Measurements from ENCODE around the gene SIX5.

The SIX5 gene

DNA sequence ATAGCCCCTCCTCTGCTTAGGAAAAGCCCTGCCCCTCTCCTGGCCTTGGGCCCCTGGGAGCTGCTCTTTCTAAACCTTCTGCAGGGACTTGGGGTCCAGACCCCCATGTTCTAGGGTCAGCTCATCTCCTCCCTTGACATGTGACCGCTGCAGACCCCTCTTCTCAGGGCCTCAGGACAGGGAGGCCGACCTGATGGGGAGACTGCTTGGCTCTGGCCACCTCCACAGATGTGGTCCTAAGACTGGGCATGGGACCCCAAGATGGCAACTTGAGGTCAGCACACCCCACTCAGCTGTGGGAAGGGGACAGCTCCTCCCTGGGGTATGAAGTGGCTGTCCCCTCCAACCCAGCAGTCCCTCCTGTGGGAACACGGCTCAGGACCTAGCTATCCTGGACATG, 3.9 kb upstream of the SIX5 start:
- Histone ChIP-seq H4K20me1 (ENCODE audit: insufficient read depth) (no peaks in the 10 kb centered on the region), H3K27ac (no peak overlapping the region), H3K79me2 (ENCODE audit: insufficient read depth, low read depth) (no peaks in the 10 kb centered on the region), H3K36me3 (ENCODE audit: insufficient read depth) (no peaks in the 10 kb centered on the region), H2AFZ (ENCODE audit: low read depth) (no peak overlapping the region), H3K4me2 (no peak overlapping the region), H3K9ac (no peak overlapping the region), H3K4me3 (IDR thresholded peaks at IDR 0.05; ENCODE audit: insufficient read depth, low read depth, low read length) (no peak overlapping the region), H3K4me1 (ENCODE audit: low read depth, poor library complexity, severe bottlenecking) (peaks cover 12% of the 10 kb centered on the region), H3K27me3 (ENCODE audit: insufficient read depth, low read depth) (no peaks in the 10 kb centered on the region)
- TF ChIP-seq, protein P1, sequence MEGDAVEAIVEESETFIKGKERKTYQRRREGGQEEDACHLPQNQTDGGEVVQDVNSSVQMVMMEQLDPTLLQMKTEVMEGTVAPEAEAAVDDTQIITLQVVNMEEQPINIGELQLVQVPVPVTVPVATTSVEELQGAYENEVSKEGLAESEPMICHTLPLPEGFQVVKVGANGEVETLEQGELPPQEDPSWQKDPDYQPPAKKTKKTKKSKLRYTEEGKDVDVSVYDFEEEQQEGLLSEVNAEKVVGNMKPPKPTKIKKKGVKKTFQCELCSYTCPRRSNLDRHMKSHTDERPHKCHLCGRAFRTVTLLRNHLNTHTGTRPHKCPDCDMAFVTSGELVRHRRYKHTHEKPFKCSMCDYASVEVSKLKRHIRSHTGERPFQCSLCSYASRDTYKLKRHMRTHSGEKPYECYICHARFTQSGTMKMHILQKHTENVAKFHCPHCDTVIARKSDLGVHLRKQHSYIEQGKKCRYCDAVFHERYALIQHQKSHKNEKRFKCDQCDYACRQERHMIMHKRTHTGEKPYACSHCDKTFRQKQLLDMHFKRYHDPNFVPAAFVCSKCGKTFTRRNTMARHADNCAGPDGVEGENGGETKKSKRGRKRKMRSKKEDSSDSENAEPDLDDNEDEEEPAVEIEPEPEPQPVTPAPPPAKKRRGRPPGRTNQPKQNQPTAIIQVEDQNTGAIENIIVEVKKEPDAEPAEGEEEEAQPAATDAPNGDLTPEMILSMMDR (conservative IDR thresholded peaks at IDR 0.05; ENCODE audit: low read depth, low read length): no peak

DNA sequence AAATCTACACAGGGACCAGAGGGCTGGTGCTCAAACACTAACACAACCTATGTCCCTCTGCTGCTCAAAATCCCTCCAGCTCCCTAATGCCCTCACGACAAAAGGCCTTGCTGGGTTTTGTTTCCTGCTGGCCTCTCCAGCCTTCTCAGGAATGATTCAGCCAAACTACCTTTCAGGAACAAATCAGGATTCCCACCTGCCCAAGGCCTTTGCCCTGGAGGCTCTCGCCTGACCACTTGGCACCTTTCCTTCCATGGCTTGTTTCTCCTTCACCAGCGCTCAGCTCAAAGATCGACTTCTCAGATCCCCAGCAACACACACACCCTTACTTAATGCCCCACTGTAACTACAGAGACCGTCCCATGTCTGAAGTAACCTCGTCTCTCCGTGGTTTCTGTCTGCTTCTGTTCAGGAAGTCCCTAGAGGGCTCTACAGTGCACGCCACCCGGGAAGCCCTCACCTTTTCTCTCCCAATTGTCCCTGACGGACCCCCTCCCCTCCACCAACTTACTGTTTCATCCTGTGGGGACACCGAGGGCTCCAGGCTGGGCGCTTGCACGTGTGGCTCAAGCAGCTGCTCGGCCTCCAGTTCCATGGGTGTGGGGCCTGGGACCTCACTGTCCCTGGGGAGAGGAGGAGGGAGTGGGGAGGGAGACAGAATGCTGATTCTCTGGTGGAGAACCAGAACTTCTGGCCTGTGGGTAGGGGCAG, 3.2 kb upstream of the SIX5 start:
- TF ChIP-seq, protein P1 (conservative IDR thresholded peaks at IDR 0.05; ENCODE audit: low read depth, low read length): no peak
- no peak overlapping the region for H3K27ac ChIP-seq
- H4K20me1 ChIP-seq (ENCODE audit: insufficient read depth): no peaks in the 10 kb centered on the region
- no peaks in the 10 kb centered on the region for H3K79me2 ChIP-seq (ENCODE audit: insufficient read depth, low read depth)
- no peak overlapping the region for H2AFZ ChIP-seq (ENCODE audit: low read depth)
- no peaks in the 10 kb centered on the region for H3K36me3 ChIP-seq (ENCODE audit: insufficient read depth)
- H3K27me3 ChIP-seq (ENCODE audit: insufficient read depth, low read depth): peaks cover 5% of the 10 kb centered on the region
- H3K4me2 ChIP-seq: no peak overlapping the region
- no peak overlapping the region for H3K9ac ChIP-seq
- H3K4me1 ChIP-seq (ENCODE audit: low read depth, poor library complexity, severe bottlenecking): peaks cover 16% of the 10 kb centered on the region
- H3K4me3 ChIP-seq (IDR thresholded peaks at IDR 0.05; ENCODE audit: insufficient read depth, low read depth, low read length): no peak overlapping the region

DNA sequence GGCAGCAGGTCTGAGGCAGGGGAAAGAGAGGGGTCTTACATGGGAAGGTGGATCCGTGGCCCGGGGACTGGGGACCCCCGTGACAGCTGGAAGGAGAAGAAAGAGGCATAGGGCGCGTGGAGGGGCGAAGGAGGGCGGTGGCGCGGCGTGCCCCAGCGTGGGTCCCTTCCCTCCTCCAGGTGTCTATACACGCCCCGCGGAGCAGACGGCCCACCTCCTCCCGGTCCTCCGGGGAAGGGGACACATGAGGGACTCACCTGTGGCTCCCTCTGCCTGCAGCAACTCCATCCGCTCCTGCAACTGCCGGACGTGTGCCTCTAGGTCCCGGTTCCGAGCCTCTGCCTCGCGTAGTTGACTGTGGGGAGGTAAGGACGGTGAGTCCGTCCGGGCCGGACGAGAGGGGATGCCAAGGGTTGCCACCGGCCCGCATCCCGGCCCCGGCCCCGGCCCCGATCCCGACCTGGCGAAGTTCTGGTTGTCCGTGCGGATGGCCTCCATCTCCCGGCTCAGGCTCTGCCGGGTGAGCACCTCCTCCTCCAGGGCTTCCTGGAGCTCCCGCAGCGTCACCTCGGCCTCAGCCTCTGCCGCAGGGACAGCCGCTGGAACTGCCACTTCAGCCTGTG, 2.4 kb upstream of the SIX5 start:
- H3K36me3 ChIP-seq (ENCODE audit: insufficient read depth): no peaks in the 10 kb centered on the region
- no peak overlapping the region for H3K27ac ChIP-seq
- H4K20me1 ChIP-seq (ENCODE audit: insufficient read depth): no peaks in the 10 kb centered on the region
- H3K4me2 ChIP-seq: peak overlapping the region; percentile 98; the same call in 1 of the 2 replicates
- TF ChIP-seq, protein P1 (conservative IDR thresholded peaks at IDR 0.05; ENCODE audit: low read depth, low read length): no peak
- H3K27me3 ChIP-seq (ENCODE audit: insufficient read depth, low read depth): peaks cover 6% of the 10 kb centered on the region
- no peak overlapping the region for H3K4me3 ChIP-seq (IDR thresholded peaks at IDR 0.05; ENCODE audit: insufficient read depth, low read depth, low read length)
- H2AFZ ChIP-seq (ENCODE audit: low read depth): no peak overlapping the region
- peaks cover 17% of the 10 kb centered on the region for H3K4me1 ChIP-seq (ENCODE audit: low read depth, poor library complexity, severe bottlenecking)
- H3K79me2 ChIP-seq (ENCODE audit: insufficient read depth, low read depth): no peaks in the 10 kb centered on the region
- H3K9ac ChIP-seq: no peak overlapping the region

DNA sequence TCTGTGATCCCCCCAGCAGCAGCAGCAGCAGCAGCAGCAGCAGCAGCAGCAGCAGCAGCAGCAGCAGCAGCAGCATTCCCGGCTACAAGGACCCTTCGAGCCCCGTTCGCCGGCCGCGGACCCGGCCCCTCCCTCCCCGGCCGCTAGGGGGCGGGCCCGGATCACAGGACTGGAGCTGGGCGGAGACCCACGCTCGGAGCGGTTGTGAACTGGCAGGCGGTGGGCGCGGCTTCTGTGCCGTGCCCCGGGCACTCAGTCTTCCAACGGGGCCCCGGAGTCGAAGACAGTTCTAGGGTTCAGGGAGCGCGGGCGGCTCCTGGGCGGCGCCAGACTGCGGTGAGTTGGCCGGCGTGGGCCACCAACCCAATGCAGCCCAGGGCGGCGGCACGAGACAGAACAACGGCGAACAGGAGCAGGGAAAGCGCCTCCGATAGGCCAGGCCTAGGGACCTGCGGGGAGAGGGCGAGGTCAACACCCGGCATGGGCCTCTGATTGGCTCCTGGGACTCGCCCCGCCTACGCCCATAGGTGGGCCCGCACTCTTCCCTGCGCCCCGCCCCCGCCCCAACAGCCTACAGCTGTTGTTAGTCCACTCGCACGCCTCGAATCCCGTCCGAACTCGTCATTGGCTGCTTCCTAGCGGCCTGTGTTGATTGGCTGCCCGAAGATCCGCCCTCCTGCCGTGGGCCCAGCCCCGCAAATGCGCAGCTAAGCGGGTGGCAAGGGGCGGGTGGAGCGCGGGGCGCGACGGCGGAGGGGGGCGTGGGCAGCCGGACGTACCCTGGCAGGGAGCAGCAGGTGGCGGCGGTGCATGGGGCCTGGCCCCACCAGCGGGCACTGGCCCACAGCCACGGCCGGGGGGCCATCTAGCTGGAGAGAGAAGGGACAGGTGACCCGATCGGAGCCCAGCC, 1.4 kb upstream of the SIX5 start:
- Histone ChIP-seq H3K4me2 (peak overlapping the region; percentile 98), H4K20me1 (ENCODE audit: insufficient read depth) (no peaks in the 10 kb centered on the region), H3K27ac (peak overlapping the region; percentile 45; the same call in 1 of the 2 replicates), H3K36me3 (ENCODE audit: insufficient read depth) (no peaks in the 10 kb centered on the region), H3K27me3 (ENCODE audit: insufficient read depth, low read depth) (peaks cover 6% of the 10 kb centered on the region), H3K4me1 (ENCODE audit: low read depth, poor library complexity, severe bottlenecking) (peaks cover 17% of the 10 kb centered on the region), H3K79me2 (ENCODE audit: insufficient read depth, low read depth) (no peaks in the 10 kb centered on the region), H3K9ac (peak overlapping the region; percentile 16; the same call in 1 of the 2 replicates), H2AFZ (ENCODE audit: low read depth) (peak overlapping the region; percentile 43; the same call in 1 of the 2 replicates), H3K4me3 (IDR thresholded peaks at IDR 0.05; ENCODE audit: insufficient read depth, low read depth, low read length) (no peak overlapping the region)
- TF ChIP-seq, protein P1 (conservative IDR thresholded peaks at IDR 0.05; ENCODE audit: low read depth, low read length): peak; percentile 97

Measured in KMS-11 (cell line).